GM23338 (cell line): Measurements from ENCODE around the gene EBI3.

ENCODE experiments used
- CREB1 ChIP-seq: fragments of 250-450 bp; sonication (Bioruptor Pico); IDR thresholded peaks from 2 replicates; pipeline ENCODE4 v1.5.0; 2020; ENCODE audit warnings: low read depth, mild to moderate bottlenecking, moderate library complexity
- CTCF ChIP-seq, 2 experiments: fragments of 200-600 bp in 1 of 2; sonication (generic) in 1 of 2; conservative IDR thresholded peaks; 2 replicates each; pipeline versions ENCODE4 v1.5.1 to v1.6.1; 2016 to 2017; ENCODE audit warnings: antibody characterized with exemption in 2 of 2, low read depth in 2 of 2, mild to moderate bottlenecking in 2 of 2, moderate library complexity in 1 of 2
- EZH2 ChIP-seq: fragments of 200-600 bp; sonication (generic); IDR thresholded peaks from one replicate; pipeline ENCODE4 v1.8.0; 2017; ENCODE audit warnings: antibody characterized with exemption, mild to moderate bottlenecking, low read depth; ENCODE audit not compliant: unreplicated experiment
- NANOG ChIP-seq: IDR thresholded peaks from 2 replicates; pipeline ENCODE4 v1.6.1; 2016; ENCODE audit warnings: antibody characterized with exemption, borderline replicate concordance
- POLR2AphosphoS5 ChIP-seq: IDR thresholded peaks from 2 replicates; pipeline ENCODE4 v1.6.1; 2016; ENCODE audit warnings: antibody characterized with exemption, low read depth
- REST ChIP-seq: IDR thresholded peaks from one replicate; pipeline ENCODE4 v1.6.1; 2018; ENCODE audit warnings: antibody characterized with exemption; ENCODE audit not compliant: unreplicated experiment
- STAT1 ChIP-seq: IDR thresholded peaks from one replicate; pipeline ENCODE4 v1.6.1; 2016; ENCODE audit warnings: antibody characterized with exemption; ENCODE audit not compliant: unreplicated experiment
- ZNF462 ChIP-seq: fragments of 250-450 bp; sonication (Bioruptor Pico); IDR thresholded peaks from 2 replicates; pipeline ENCODE4 v1.5.0; 2020; ENCODE audit warnings: mild to moderate bottlenecking, moderate library complexity

GRCh38 chr19:4197228-4197624, 32.1 kb upstream of the EBI3 start:
- TF ChIP-seq CTCF (conservative IDR thresholded peaks at IDR 0.05; ENCODE audit: low read depth in 2 of 2) (no peak), CREB1 (CRISPR knock-in tag) (no peak), POLR2AphosphoS5 (no peak), EZH2 (no peak), STAT1 (no peak), REST (no peak), ZNF462 (CRISPR knock-in tag) (no peak), NANOG (no peak)
